Measurements from ENCODE around the gene CFTR.
"Not testable (repeated sequence)": the region's sequence is repeated elsewhere in the genome, so short reads cannot be mapped to it uniquely, and the experiment has no call there.

The CFTR gene

DNA sequence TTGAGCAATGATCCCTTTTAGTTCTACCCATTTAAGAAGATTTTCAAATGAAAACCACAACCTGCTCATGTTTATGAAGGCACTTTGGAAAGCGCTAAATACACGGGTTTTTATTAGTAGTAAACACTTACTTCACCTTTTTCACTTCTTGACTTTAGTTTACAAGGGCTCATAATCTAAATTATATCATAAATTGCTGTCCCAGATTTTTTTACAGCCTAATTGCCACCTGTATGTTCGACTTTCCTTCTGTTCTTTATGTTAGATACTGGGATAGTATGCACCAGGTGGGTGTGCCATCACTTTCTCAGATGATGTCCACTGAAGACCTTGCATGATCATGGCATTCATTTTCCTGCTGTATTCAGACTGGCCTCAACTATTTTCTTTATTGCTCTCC lies 22.5 kb downstream of the CFTR start:
- DNase-seq = no peak

DNA sequence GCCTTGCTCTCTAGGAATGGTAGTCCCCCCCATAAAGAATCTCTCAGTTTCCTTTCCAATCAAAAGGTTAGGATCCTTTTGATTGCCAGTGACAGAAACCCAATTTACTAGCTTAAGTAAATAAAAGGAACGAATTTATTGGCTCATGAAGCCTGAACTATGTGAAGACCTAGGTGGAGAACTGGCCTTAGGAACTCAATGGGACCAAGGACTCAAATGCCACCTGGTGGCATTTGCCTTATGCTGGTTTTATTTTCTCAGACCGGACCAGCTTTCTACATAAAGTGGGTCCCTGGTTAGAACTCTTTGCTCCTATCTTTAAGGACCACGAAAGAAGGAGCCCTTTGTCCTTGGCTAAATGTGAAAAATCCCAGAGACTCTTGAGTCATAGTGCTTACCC lies 25.4 kb downstream of the CFTR start:
- no peak for DNase-seq

DNA sequence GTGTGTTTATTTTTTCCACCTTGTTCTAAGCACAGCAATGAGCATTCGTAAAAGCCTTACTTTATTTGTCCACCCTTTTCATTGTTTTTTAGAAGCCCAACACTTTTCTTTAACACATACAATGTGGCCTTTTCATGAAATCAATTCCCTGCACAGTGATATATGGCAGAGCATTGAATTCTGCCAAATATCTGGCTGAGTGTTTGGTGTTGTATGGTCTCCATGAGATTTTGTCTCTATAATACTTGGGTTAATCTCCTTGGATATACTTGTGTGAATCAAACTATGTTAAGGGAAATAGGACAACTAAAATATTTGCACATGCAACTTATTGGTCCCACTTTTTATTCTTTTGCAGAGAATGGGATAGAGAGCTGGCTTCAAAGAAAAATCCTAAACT lies 28.9 kb downstream of the CFTR start:
- no peak for DNase-seq

DNA sequence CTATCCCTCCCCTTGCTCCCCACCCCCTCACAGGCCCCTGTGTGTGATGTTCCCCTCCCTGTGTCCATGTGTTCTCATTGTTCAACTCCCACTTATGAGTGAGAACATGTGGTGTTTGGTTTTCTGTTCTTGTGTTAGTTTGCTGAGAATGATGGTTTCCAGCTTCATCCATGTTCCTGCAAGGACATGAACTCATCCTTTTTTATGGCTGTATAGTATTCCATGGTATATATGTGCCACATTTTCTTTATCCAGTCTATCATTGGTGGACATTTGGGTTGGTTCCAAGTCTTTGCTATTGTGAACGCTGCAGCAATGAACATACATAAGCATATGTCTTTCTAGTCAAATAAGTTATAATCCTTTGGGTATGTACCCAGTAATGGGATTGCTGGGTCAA lies 37.4 kb downstream of the CFTR start:
- not testable (repeated sequence) for DNase-seq

DNA sequence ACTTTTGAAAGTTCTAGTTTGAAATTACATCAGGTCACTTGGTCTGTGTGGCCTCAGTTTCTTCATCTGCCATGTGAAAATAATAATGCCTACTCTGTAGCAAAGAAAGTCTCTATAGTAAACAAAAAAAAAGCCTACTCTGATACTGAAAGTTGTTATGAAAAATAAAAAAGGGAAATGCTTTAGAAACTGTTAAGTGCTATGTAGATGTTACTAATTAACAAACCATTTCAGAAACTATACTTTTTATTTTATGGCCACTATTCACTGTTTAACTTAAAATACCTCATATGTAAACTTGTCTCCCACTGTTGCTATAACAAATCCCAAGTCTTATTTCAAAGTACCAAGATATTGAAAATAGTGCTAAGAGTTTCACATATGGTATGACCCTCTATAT lies 50.6 kb downstream of the CFTR start:
- DNase-seq = no peak

DNA sequence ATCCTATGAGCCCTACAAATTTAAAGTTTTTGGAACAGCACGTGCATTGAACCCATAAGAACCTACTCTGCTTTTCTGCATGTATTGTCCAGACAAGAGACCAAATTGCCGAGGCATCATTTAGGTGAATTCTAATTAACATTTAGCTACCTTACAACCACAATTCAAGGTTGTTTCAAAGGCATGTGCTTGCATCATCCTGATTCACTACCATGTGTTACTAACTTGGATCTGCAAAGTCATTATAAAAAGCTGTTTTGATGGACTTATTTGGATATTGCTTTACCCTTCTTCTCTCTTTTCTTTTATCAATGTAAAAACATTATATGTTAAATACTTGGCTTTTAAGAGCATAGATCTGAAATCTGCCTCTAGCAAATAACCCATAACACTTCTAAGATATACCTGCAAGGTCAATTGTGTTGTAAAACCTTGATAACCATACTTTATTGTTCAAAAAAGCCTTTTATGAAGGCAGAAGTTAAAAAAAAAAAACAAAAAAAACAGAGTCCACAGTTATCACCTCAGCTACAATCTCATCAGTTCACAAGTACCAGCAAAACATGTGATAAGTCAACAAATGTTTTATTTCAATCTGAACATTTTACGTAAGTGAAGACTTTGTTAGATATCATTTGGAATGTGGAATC lies 51.9 kb downstream of the CFTR start:
- DNase-seq = no peak

DNA sequence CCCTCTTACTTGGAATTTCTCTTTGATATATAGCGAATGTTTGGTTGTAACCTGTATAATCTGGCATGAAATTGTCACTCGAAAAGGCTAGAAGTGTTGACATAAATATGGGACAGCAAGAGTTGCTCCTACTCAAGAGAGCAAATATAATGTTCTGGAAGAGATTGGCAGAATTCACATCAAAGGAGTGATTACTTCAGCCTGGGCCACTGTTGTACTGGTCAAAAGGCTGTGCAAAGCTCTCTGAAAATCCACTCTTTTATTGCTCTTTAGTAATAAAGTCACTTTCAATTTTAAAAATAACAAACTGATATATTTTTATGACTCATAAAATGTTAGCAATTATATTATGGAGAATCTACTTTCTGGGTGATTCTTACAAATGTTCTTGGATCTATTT lies 58.2 kb downstream of the CFTR start:
- no peak for DNase-seq

DNA sequence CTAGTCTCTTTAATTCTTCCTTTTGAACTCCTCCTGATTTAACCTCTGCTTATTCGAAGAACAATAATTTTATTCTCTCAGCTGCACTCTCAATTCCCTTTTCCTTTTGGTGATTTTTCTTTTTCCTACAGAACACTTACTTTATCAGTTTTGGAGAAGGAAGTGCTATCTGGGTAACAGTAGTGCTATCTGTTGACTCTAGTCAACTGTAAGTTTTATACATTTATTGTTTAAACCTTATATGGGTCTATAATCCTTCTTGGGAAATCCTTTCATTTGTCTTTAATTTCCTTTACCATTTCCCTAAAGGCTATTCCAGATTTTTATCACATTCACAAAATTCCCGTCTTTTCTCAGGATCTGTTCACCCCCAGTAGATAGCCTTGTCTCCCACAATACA lies 64.2 kb downstream of the CFTR start:
- no peak for DNase-seq

DNA sequence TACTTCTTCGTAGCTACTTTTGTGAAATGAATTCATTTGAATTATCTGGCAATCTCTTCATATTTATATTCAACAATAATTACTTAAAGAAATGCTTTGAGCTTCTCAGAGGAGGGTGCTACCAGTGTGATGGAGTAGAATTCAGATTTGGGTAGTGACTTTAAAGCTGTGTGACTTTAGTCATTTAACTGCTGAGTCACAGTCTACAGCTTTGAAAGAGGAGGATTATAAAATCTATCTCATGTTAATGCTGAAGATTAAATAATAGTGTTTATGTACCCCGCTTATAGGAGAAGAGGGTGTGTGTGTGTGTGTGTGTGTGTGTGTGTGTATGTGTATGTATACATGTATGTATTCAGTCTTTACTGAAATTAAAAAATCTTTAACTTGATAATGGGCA lies 68.2 kb downstream of the CFTR start:
- no peak for DNase-seq

DNA sequence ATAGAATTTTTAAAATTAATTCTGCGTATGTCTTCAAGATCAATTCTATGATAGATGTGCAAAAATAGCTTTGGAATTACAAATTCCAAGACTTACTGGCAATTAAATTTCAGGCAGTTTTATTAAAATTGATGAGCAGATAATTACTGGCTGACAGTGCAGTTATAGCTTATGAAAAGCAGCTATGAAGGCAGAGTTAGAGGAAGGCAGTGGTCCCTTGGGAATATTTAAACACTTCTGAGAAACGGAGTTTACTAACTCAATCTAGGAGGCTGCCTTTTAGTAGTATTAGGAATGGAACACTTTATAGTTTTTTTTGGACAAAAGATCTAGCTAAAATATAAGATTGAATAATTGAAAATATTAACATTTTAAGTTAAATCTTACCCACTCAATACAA lies 70.8 kb downstream of the CFTR start:
- DNase-seq = no peak

DNA sequence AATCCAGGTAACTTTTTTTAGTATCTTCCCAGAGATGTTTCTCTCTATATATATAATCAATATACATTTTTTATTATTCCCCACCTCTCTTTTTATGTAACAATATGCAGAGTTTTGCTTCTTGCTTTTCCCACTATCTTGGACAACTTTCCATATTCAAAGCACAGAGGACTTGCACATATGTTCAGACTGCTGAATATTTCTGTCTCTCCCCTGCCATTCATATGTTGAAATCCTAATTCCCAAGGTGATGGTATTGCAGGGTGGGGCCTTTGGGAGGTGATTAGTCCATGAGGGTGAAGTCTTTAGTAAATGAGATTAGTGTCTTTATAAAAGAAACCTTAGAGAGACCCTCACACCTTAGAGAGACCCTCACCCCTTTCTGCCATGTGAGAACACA lies 72.8 kb downstream of the CFTR start:
- no peak for DNase-seq

DNA sequence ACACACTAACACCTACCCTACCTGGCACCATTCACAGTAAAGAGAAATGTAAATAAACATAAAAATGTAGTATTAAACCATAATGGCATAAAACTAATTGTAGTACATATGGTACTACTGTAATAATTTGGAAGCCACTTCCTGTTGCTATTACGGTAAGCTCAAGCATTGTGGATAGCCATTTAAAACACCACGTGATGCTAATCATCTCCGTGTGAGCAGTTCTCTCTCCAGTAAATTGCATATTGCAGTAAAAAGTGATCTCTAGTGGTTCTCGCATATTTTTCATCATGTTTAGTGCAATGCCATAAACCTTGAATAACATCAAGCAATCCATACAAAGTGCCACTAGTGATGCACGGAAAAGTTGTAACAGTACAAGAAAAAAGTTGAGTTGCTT lies 75.4 kb downstream of the CFTR start:
- DNase-seq = no peak

DNA sequence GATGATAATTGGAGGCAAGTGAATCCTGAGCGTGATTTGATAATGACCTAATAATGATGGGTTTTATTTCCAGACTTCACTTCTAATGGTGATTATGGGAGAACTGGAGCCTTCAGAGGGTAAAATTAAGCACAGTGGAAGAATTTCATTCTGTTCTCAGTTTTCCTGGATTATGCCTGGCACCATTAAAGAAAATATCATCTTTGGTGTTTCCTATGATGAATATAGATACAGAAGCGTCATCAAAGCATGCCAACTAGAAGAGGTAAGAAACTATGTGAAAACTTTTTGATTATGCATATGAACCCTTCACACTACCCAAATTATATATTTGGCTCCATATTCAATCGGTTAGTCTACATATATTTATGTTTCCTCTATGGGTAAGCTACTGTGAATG lies 79.6 kb downstream of the CFTR start:
- DNase-seq = no peak

DNA sequence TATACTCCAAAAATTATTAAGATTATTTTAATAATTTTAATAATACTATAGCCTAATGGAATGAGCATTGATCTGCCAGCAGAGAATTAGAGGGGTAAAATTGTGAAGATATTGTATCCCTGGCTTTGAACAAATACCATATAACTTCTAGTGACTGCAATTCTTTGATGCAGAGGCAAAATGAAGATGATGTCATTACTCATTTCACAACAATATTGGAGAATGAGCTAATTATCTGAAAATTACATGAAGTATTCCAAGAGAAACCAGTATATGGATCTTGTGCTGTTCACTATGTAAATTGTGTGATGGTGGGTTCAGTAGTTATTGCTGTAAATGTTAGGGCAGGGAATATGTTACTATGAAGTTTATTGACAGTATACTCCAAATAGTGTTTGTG lies 80.2 kb downstream of the CFTR start:
- DNase-seq = no peak

DNA sequence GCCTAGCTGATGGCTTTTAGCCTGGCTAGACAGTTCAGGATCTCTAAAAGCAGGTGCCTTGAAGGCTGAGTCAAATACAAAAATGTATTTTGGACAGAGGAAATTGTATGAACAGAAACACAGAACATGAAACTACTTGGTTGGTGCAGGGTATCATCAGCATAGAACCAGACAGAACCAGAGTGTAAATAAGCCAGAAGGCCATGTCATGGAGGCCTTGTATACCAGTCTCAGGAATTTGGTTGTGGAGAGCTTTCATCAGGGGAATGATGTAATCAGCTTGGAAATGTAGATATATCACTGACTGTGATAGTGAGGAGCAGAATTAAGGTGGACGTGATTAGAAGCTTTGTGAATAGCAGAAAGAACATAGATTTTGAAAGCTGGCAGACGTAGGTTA lies 82.9 kb downstream of the CFTR start:
- no peak for DNase-seq

DNA sequence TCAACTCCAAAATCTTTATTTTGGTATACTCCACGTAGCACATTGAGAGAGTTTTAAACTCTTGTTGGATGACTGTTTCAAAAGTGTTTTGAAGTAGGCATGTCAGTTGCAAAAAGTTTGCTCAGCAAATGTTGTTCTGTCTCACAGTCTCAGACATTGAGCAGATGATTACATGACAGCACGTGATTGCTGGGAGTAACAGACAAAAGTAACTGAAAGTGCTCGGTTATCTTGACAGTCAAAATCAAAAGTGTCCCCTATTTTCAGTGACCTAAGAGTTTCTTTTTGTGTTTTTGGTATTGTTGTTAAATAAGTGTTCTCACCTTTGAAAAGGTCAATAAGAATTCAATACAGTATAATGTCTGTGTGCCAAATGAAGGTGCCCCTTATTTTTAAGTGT lies 84.3 kb downstream of the CFTR start:
- no peak for DNase-seq

DNA sequence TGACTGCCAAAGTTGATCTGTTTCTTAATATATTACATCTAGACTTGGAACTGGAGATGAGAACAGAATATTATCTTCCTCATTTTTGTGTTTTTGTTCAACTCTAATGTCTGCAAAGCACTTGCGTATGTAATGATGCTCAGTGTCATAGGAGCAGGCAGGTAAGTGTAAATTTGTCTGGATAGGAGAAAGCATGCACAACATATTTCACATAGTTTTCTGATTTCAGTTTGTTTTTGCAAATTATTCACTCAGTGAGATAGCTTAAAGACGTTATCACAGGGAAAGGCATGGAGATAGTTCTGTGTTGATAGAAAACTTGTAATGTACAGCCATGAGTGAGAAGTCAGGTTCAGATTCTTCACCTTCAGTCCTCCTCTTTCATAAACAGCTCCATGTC lies 84.8 kb downstream of the CFTR start:
- no peak for DNase-seq

DNA sequence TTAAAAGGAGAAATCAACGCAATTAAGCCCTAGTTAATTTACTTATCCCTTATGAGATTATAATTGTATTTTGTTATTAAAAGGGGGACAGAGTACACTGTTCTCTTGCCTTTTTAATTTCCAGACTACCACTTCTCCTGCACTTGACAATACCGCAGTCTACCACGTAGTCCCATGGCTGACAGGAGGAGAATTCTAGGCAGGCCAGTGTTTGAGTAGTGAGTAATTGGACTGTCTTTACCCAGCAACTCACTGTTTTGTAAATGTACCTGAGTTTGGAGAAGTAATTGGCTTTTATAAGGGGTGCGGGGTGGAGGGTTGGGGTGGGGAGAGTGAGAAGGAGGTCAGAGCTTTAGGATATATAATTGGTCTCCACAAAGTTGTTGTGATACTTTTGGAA lies 85.4 kb downstream of the CFTR start:
- DNase-seq = no peak

DNA sequence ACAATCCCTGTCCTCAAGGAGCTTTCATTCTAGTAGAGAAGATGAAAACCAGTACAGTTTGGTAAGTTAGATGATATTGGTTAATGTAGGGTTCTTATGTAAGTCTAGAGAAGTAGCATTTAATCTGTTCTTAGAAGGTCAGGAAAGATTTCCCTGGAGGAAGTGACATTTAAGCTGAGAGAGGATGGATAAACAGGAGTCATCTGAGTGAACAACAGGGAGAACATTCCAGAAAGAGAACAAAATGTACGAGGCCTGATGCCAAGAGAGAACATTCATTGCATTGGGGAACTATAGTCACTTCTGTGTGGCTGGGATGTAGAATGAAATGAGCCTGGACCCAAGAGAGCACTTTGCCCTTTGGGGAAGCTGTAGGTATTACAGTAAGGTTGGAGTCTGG lies 88.0 kb downstream of the CFTR start:
- no peak for DNase-seq

DNA sequence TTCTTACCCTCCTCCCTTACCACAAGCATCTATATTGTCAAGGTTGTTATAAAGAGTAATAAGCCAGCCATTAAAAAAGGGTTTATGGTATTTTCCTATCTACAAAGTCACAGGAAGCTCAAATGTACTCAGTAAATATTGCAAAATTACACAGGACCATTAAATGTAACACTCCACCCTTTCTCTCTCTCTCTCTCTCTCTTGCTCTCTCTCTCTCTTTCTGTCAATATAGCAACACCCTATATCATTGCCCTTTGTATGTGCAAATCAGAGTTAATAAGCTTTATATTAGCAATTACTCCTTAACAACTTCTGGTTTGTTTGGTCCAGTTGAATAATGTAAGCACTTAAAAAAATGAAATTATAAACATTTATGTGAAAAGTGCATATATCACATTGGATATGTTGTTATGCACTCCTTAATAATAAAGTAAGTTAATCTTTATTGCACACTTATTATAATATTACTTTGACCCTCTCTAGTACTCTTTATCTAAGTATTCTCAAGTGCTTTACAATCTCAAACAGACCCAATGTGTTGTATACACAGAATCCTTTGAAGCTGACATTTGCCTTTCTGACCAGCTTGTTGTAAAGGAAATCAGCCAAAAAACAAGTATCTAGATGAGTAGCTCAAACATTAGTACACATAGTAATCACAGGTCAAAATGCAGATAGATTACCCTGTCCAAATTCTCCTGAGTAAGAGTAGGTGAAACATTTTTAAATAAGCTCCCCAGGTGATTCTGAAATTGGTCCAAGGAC lies 93.2 kb downstream of the CFTR start:
- DNase-seq = no peak

DNA sequence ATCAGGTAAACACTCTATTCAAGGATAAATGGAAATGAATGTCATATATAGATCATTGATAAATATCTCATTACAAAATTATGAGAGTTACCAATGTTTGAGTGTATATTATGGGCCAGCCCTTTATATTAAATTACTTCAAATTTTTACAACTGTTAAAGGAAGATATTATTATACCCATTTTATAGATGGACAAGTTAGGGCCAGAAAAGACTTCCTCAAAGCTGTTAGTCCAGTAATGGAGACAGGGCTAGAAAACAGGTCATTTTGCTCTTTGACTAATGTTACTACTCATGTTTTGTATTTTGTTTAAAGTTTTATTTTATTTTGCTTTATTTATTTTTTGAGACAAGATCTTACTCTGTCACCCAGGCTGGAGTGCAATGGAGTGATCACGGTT lies 101.6 kb downstream of the CFTR start:
- DNase-seq = no peak

DNA sequence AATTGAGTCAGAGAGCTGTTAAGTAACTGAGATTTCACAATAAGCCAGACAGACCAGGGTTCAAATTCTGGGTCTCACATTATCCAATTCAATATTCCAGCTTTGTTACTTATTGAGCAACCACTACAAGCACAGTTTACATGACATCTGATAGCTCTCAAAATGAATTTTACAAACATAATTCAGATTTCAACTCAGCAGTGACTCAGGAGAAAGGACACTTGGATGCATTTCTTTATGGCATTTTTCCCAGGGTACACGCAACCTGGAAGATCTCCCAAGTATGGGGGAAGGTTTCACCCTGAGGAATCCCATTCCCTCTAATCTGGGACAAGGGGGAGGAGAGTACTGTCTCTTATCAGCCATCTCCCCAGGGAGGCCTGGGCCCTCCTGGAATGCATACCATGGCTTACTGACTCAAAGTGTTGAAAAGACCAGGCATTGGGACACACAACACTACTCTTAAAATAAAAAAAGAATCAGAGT lies 102.4 kb downstream of the CFTR start:
- peak; percentile 45 for DNase-seq

DNA sequence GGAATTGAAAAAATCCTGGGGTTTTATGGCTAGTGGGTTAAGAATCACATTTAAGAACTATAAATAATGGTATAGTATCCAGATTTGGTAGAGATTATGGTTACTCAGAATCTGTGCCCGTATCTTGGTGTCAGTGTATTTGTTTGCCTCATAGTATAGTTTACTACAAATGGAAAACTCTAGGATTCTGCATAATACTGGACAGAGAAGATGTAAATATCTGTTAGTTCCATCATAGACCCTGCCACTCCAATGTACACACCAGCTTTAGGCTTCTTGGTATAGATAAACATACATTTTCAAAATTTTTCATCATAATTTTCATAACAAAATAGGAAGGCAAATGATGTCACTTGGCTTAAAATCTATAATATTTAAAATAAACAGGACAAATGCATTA lies 108.1 kb downstream of the CFTR start:
- DNase-seq = no peak

DNA sequence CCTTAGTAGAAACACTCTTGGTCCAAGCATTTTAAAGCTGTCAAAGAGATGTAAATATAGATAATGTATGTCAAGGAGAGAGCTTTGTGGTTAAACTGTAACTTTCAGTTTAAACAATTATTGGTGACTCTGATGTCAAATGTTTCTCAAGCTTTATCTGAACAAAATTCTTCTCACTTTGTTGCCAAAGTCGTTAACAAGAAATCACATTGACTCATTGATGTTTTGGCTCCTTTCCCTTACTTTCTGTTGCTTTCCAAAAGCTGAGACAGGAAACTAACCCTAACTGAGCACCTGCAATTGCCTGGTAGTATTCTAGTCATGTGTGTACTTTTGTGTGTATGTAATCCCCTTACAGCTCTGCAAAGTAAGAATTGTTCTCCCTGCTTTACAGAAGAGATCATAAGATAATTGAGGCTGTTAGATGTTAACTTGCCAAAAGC lies 108.5 kb downstream of the CFTR start:
- DNase-seq = no peak

DNA sequence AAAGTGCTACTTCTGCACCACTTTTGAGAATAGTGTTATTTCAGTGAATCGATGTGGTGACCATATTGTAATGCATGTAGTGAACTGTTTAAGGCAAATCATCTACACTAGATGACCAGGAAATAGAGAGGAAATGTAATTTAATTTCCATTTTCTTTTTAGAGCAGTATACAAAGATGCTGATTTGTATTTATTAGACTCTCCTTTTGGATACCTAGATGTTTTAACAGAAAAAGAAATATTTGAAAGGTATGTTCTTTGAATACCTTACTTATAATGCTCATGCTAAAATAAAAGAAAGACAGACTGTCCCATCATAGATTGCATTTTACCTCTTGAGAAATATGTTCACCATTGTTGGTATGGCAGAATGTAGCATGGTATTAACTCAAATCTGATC lies 110.4 kb downstream of the CFTR start:
- no peak for DNase-seq
